Stimulated activated naive B cell treated with anti-CD40 and anti-IgM and Interleukin-4, amounts not matched to agents 10 μg/mL and 1 μg/mL and 100 μg/mL, for 72 hours (primary cell): ENCODE results near the gene RYR2.
A peak's percentile ranks its signal among the peaks of the same experiment; 100 is the strongest.

ENCODE experiments used
- ATAC-seq, 2 donors: fragments of 150-1000 bp; cut with Tn5 transposase; replicated peaks; 2 replicates each; pipeline ENCODE4 v1.10.0; 2021; ENCODE audit warnings: moderate library complexity in 1 of 2
- DNase-seq: peaks from one replicate; pipeline ENCODE4 v3.0.0; 2021
- H3K27ac Mint-ChIP-seq: one replicate; pipeline ENCODE4 v1.8.0; 2022; ENCODE audit warnings: mild to moderate bottlenecking, mixed read lengths
- H3K27me3 Mint-ChIP-seq, 2 donors: one replicate each; pipeline ENCODE4 v1.8.0; 2022; ENCODE audit warnings: mixed read lengths in 2 of 2
- H3K36me3 Mint-ChIP-seq, 2 donors: one replicate each; pipeline ENCODE4 v1.8.0; 2022; ENCODE audit warnings: mixed read lengths in 2 of 2, mild to moderate bottlenecking in 1 of 2
- H3K4me1 Mint-ChIP-seq, 2 donors: one replicate each; pipeline ENCODE4 v1.8.0; 2022; ENCODE audit warnings: mixed read lengths in 2 of 2, mild to moderate bottlenecking in 1 of 2
- H3K4me3 Mint-ChIP-seq, 2 donors: one replicate each; pipeline ENCODE4 v1.8.0; 2022; ENCODE audit warnings: mild to moderate bottlenecking in 2 of 2, mixed read lengths in 2 of 2, moderate library complexity in 1 of 2
- H3K9me3 Mint-ChIP-seq, 2 donors: one replicate each; pipeline ENCODE4 v1.8.0; 2022; ENCODE audit warnings: mixed read lengths in 2 of 2, mild to moderate bottlenecking in 1 of 2

RYR2 gene

DNA sequence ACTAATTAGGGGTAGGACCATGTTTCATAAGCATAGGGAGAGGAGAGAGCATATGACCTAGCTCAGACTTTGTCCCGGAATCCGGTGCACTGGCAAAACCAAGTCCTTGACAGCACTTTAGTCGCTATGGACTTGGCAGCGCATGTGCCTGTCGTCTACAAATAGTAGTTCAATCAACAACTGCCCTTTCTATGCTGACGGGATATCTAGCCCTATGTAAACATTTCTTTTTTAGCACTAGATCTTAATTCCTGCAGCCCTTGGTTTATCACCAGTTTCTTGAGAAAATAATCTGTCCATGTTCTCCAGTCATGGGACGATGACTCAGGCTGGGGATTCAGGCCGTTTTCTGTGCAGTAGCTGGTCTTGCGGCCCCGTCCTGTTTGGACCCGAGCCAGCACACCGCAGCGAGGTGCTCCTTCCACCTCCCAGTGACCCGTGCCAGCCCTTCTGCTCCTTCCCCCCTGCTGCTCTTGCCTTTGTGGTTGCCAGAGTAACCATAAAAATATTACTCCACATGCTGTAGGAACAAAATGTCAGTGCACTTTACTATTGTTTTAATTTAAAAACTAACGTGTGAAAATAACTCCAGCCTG is 29.1 kb upstream of the RYR2 start:
- H3K4me3 Mint-ChIP-seq = no peak overlapping the region
- no peak overlapping the region for H3K27ac Mint-ChIP-seq
- no peak for DNase-seq
- H3K36me3 Mint-ChIP-seq = no peaks in the 10 kb centered on the region
- no peak for ATAC-seq
- no peaks in the 10 kb centered on the region for H3K27me3 Mint-ChIP-seq
- H3K4me1 Mint-ChIP-seq = no peaks in the 10 kb centered on the region
- H3K9me3 Mint-ChIP-seq = no peaks in the 10 kb centered on the region

DNA sequence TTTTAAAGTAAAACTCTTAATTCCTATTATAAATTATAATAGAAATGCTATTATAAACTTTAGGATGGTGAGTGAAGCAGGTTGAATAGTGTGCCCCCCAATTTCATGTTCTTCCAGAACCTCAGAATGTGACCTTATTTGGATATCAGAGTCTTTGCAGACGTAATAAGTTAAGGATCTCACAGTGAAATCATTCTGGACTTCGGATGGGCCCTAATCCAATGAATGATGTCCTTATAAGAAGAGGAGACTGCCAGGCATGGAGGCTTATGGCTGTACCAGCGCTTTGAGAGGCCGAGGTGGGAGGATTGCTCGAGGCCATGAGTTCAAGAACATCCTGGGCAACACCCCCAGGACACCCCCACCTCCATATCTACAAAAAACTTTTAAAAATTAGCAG is 28.4 kb upstream of the RYR2 start:
- Mint-ChIP-seq H3K36me3 (no peaks in the 10 kb centered on the region), H3K4me1 (no peaks in the 10 kb centered on the region), H3K27ac (no peak overlapping the region), H3K9me3 (no peaks in the 10 kb centered on the region), H3K4me3 (no peak overlapping the region), H3K27me3 (no peaks in the 10 kb centered on the region)
- ATAC-seq (no peak), DNase-seq (no peak)

DNA sequence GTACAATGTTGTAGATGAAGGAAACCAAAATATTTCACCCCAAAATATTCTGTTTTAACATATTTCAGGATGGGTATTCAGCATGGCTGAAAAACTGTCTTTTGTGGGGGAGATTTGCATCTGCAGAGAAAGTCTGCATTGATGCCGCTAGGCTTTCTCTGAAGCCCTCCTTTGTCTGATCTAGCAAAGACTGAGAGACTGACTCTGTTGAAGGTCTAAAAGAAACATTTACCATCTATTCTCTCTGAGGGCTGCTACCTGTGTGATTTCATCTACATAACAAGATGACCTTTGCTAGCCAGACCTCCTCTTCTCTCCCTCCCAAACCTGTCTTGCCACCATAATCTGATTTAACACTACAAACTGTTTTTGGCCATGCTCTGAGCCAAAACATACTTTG is 25.4 kb upstream of the RYR2 start:
- Mint-ChIP-seq H3K27me3 (no peaks in the 10 kb centered on the region), H3K4me3 (no peak overlapping the region), H3K4me1 (no peaks in the 10 kb centered on the region), H3K27ac (no peak overlapping the region), H3K9me3 (no peaks in the 10 kb centered on the region), H3K36me3 (no peaks in the 10 kb centered on the region)
- DNase-seq = no peak
- no peak for ATAC-seq

DNA sequence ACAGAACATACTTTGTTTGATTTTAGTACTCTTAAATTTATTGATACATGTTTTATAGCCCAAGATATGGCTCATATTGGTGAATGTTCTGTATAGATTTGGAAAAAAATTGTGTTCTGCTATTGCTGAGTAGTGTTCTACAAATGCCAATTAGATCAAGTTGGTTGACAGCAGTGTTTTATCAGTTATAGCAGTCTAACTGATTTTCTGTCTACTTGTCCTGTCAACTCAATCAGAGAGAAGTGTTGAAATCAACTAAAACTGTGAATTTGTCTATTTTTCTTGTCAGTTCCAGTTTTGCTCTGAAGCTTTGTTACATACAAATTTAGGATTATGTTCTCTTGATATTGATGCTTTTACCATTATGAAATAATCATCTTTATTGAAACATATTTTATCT is 23.1 kb upstream of the RYR2 start:
- no peaks in the 10 kb centered on the region for H3K27me3 Mint-ChIP-seq
- no peak overlapping the region for H3K4me3 Mint-ChIP-seq
- H3K36me3 Mint-ChIP-seq = no peaks in the 10 kb centered on the region
- no peak for DNase-seq
- H3K4me1 Mint-ChIP-seq = no peaks in the 10 kb centered on the region
- no peak overlapping the region for H3K27ac Mint-ChIP-seq
- H3K9me3 Mint-ChIP-seq = no peaks in the 10 kb centered on the region
- ATAC-seq = no peak

DNA sequence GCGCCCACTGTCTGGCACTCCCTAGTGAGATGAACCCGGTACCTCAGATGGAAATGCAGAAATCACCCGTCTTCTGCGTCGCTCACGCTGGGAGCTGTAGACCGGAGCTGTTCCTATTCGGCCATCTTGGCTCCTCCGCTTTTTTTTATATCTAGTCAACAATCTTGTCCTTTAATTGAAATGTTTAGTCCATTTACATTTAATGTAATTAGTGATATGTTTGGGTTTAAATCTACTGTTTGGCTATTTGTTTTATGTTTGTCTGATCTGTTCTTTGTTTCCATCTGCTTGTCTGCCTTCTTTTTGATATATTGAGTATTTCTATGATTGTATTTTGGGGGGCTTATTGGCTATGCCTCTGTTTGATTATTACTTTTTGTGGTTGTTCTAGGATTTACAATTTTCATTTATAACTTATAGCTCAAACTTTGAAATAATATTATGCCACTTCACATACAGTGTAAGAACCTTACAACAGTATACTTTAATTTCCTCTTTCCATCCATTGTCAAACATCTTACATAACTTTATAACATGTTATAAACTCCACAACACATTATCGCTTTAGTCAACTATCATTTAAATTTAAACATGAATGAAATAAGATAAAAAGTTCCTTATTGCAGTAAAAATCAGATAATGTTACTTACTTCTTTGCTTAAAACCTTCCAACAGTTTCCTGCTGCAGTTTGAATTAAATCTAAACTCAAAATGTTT is 16.5 kb upstream of the RYR2 start:
- Mint-ChIP-seq H3K36me3 (peaks cover 0 to 5% of the 10 kb centered on the region in 2 donors), H3K4me3 (no peak overlapping the region), H3K9me3 (peaks cover 7 to 9% of the 10 kb centered on the region in 2 donors), H3K27me3 (peaks cover 6 to 20% of the 10 kb centered on the region in 2 donors), H3K4me1 (no peaks in the 10 kb centered on the region), H3K27ac (no peak overlapping the region)
- DNase-seq (no peak), ATAC-seq (no peak)

DNA sequence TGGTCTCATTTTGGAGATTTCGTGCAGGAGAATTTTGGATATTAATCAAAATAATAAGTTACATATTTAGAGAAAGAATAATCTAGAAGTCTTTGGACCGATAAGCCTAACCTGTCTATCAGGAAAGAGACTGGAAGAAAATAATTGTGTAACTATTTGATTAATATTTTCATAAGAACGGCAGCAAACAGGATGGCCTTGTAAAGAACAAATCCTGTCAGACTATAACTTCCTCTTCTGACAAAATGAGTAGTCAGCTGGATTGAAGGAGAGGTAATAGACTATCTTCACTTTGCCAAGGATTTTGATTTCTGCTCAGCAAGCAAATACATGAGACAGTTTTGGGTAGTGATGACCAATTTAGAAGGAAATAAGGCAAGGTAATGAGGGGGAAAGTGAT is 12.7 kb upstream of the RYR2 start:
- Mint-ChIP-seq H3K27ac (no peak overlapping the region), H3K4me3 (no peak overlapping the region), H3K27me3 (peaks cover 6 to 20% of the 10 kb centered on the region in 2 donors), H3K4me1 (no peaks in the 10 kb centered on the region), H3K36me3 (peaks cover 0 to 5% of the 10 kb centered on the region in 2 donors), H3K9me3 (peaks cover 9% of the 10 kb centered on the region in 2 donors)
- no peak for ATAC-seq
- DNase-seq = no peak

DNA sequence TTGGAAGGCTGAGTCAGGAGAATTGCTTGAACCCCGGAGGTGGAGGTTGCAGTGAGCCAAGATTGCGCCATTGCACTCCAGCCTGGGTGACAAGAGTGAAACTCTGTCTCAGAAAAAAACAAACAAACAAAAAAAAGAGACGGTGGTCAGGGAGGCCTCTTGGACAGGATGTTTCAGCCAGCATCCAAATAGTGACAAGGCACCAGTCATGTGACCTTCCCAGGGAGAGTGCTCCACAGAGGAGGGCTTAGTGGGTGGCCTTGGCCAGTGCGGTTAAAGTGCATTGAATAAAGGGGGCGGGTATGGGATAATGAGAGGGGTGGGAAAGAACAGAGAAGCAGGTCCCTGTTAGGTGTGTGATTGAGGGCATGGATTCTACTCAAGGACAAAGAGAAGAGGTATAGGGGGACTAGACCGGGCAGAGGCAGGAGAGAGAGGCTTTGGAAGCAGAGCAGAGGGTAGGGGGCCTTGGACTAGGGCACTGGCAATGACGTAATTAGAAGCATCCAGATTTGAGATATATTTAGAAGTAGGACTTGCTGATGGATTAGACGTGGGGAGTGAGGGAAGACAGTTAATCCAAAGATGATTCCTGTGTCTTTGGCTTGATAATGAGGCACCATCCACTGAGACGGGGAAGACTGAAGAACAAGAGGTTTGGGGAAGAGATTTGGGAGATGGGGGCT is 12.0 kb upstream of the RYR2 start:
- H3K27me3 Mint-ChIP-seq = peaks cover 6 to 20% of the 10 kb centered on the region in 2 donors
- H3K4me1 Mint-ChIP-seq = no peaks in the 10 kb centered on the region
- no peak for DNase-seq
- H3K4me3 Mint-ChIP-seq = no peak overlapping the region
- H3K36me3 Mint-ChIP-seq = peaks cover 0 to 5% of the 10 kb centered on the region in 2 donors
- H3K9me3 Mint-ChIP-seq = peaks cover 9% of the 10 kb centered on the region in 2 donors
- ATAC-seq = no peak
- no peak overlapping the region for H3K27ac Mint-ChIP-seq

DNA sequence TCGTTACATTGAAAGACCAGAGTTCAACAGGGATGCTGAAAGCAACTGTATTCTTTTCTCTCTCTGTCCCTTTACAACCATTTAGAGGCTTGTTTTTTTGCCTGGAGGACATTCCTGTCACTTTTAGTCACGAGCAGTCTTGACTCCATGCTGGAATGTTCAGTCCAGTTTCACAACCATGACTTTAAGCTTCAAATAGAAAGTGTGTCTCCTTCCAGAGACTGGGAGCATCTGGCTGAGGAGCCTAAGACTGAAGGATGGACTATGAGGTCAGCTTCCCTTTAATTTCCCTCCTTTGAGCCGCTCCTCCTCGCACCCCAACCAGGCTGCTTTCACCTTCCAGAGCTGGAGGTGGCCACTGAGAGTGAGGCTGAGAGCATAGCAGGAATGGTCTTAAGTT is 10.5 kb upstream of the RYR2 start:
- H3K9me3 Mint-ChIP-seq = peaks cover 4 to 6% of the 10 kb centered on the region in 2 donors
- H3K4me3 Mint-ChIP-seq = no peak overlapping the region
- H3K27me3 Mint-ChIP-seq = peaks cover 6 to 20% of the 10 kb centered on the region in 2 donors
- no peak overlapping the region for H3K27ac Mint-ChIP-seq
- no peaks in the 10 kb centered on the region for H3K36me3 Mint-ChIP-seq
- DNase-seq (no peak), ATAC-seq (no peak)
- H3K4me1 Mint-ChIP-seq = no peaks in the 10 kb centered on the region

DNA sequence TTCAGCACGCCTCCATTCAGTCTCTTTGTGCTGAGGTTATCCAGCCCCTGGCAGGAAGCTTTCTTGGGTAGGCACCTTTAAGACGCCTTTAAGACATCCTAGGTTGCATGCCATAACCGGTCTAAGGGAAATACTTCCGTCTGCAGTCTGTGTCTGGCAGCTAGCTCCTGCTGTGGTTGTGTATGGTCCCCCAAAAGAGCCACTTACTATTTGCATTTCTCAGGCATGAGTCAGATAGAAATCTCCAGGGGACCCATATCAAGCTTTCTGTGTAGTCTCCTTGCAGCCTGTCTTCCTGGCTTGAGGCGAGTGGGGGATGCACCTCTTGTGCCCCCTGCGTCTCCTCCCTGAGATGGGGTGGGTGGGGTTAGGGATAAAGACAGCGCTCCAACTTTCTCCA is 10.0 kb upstream of the RYR2 start:
- ATAC-seq = peak in 1 of 2 donors; percentile 34
- no peak overlapping the region for H3K4me3 Mint-ChIP-seq
- H3K36me3 Mint-ChIP-seq = no peaks in the 10 kb centered on the region
- peaks cover 4 to 6% of the 10 kb centered on the region in 2 donors for H3K9me3 Mint-ChIP-seq
- peaks cover 6 to 20% of the 10 kb centered on the region in 2 donors for H3K27me3 Mint-ChIP-seq
- no peak for DNase-seq
- no peak overlapping the region for H3K27ac Mint-ChIP-seq
- H3K4me1 Mint-ChIP-seq = no peaks in the 10 kb centered on the region

DNA sequence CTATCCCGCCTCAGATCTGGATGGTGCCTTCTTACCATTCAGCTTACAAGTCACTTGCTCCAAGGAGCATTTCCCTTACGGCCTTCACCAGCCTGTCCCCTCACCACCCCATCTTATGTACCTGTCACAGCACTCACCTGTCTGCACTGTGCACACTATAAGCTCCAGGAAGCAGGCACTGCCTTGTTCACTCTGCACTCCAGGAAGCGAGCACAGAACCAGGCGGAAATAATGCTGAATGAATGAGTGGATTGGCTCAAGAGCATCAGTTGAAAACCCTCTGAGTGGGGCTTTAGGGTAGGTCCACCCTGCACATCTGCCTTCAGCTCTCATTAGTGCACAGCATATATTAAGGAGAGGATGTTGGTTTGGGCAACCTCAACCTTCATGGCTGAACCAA is 8.9 kb upstream of the RYR2 start:
- DNase-seq (no peak), ATAC-seq (no peak)
- Mint-ChIP-seq H3K36me3 (no peaks in the 10 kb centered on the region), H3K9me3 (peaks cover 4 to 6% of the 10 kb centered on the region in 2 donors), H3K27ac (no peak overlapping the region), H3K4me3 (no peak overlapping the region), H3K4me1 (no peaks in the 10 kb centered on the region), H3K27me3 (peaks cover 6 to 15% of the 10 kb centered on the region in 2 donors)

DNA sequence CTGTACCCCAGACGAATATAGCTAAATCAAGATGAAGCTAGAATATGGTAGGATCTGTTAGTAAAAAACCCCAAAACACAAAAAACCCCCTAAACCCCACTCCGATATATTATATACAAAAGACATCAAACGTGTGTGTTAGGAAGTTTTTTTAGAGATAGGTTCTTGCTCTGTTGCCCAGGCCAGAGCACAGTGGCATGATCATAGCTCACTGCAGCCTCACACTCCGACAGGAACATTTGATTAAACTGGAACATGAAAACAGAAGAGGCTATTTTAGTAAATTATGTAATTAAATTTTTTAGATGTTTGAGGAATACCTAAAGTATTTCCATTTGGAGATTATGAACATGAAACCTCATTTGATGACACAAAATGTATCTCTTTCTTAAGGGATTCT is 8.2 kb upstream of the RYR2 start:
- DNase-seq (no peak), ATAC-seq (no peak)
- no peaks in the 10 kb centered on the region for H3K4me1 Mint-ChIP-seq
- H3K4me3 Mint-ChIP-seq = no peak overlapping the region
- H3K27me3 Mint-ChIP-seq = peaks cover 6 to 13% of the 10 kb centered on the region in 2 donors
- no peaks in the 10 kb centered on the region for H3K36me3 Mint-ChIP-seq
- H3K9me3 Mint-ChIP-seq = peaks cover 4 to 6% of the 10 kb centered on the region in 2 donors
- no peak overlapping the region for H3K27ac Mint-ChIP-seq

DNA sequence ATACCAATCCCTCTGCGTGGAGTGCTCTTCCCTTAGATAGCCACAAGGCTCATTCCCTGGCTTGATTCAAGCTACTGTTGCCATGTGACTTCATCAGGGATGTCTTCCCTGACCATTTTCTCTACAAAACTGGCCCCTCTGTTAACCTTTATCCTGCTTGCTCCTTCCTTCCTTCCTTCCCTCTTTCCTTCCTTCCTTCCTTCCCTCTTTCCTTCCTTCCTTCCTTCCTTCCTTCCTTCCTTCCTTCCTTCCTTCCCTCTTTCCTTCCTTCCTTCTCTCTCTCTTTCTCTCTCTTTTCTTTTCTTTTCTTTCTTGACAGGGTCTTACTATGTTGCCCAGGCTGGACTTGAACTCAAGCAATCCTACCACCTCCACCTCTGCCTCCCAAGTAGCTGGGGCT is 6.2 kb upstream of the RYR2 start:
- Mint-ChIP-seq H3K4me3 (no peak overlapping the region), H3K9me3 (peaks cover 0 to 2% of the 10 kb centered on the region in 2 donors), H3K27me3 (peaks cover 5 to 6% of the 10 kb centered on the region in 2 donors), H3K36me3 (no peaks in the 10 kb centered on the region), H3K4me1 (no peaks in the 10 kb centered on the region), H3K27ac (no peak overlapping the region)
- DNase-seq (no peak), ATAC-seq (no peak)

DNA sequence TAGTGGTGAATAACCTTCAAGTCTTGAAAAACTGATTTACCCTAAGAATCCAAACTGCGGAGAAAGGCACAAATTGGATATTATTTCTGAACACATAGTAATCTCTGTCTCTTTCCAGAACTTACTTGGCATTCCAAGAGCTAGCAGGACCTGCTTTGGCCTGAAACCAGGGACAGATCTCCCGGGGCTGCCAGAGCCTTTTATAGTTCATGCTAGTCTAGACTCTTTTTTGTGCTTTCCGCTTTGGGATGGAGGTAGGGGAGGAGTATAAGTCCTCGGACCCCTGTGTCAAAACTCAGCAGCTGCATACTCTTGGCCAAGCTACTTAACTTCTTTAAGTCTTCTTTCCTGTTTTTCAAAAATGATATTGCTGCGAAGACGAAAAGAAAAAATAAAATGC is 3.8 kb upstream of the RYR2 start:
- Mint-ChIP-seq H3K36me3 (no peaks in the 10 kb centered on the region), H3K9me3 (no peaks in the 10 kb centered on the region), H3K4me3 (no peak overlapping the region), H3K27me3 (peaks cover 24 to 26% of the 10 kb centered on the region in 2 donors), H3K4me1 (peaks cover 3 to 9% of the 10 kb centered on the region in 2 donors), H3K27ac (no peak overlapping the region)
- ATAC-seq (no peak), DNase-seq (no peak)

DNA sequence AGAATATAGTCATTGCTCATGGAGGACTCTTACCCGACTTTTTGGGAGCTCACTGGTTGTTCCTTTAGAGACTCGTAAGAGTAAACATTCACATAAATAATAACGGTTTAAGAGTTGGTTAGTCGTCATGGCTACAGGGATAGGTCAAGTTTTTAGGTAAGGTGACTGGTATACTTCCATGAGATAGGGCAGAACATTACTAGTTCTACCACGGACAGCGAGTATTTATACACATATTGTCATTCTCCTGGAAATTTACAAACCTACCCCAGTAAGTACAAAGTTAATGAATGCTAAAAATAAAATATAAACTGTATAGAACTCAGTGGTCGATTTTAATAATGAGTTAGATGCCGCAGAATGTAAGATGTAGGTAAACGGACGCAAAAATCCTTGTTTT is 1.2 kb upstream of the RYR2 start:
- ATAC-seq (no peak), DNase-seq (no peak)
- H3K9me3 Mint-ChIP-seq = no peaks in the 10 kb centered on the region
- H3K36me3 Mint-ChIP-seq = no peaks in the 10 kb centered on the region
- H3K4me1 Mint-ChIP-seq = peaks cover 6 to 14% of the 10 kb centered on the region in 2 donors
- H3K4me3 Mint-ChIP-seq = no peak overlapping the region
- peaks cover 37 to 40% of the 10 kb centered on the region in 2 donors for H3K27me3 Mint-ChIP-seq
- H3K27ac Mint-ChIP-seq = no peak overlapping the region

DNA sequence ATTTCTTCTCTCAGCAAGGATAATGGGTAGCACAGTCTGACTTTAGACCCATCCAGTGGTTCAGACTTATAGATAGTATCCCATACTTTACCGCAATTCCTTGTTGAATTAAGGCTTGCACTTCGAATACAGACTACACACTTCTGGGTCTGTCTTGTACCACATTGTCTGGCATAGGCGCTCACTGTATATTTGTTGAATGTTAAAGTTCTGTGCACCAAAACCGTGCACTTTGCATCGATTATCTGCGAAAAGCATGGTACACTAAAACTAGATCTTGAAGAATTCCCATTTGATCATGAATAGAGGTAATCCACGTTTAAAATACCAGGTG is 556 bp upstream of the RYR2 start:
- ATAC-seq (no peak), DNase-seq (no peak)
- peaks cover 37 to 40% of the 10 kb centered on the region in 2 donors for H3K27me3 Mint-ChIP-seq
- H3K27ac Mint-ChIP-seq = peak overlapping the region; percentile 86
- H3K36me3 Mint-ChIP-seq = no peaks in the 10 kb centered on the region
- peak overlapping the region; percentile 32 to 43 for H3K4me3 Mint-ChIP-seq
- peaks cover 6 to 14% of the 10 kb centered on the region in 2 donors for H3K4me1 Mint-ChIP-seq
- no peaks in the 10 kb centered on the region for H3K9me3 Mint-ChIP-seq
